GM12878 (cell line): ENCODE data around the gene EDNRA. TPM values are rescaled to one million over a fixed set of nuclear protein-coding genes. Genes with fewer than 3 reads are reported as not detected.

Source experiments
- ATAC-seq: fragments of 200-7000 bp; cut with Tn5 transposase; 3 replicates; pipeline ENCODE4 v1.9.1; 2020; ENCODE audit warnings: mild to moderate bottlenecking, moderate library complexity
- BruUV-seq: library from RNA; stranded (reverse); fragments of 400-500 nt; replicated peaks from 2 replicates; lab custom pipeline; 2021; lab: Mats Ljungman, UMichigan
- CTCF ChIA-PET: fragments of 300-600 bp; sonication (Branson Sonifier 250); formaldehyde crosslinking; extraction: SDS; loops from one replicate; lab custom pipeline; 2021; ENCODE audit warnings: inconsistent platforms; lab: Yijun Ruan, JAX
- POLR2A ChIA-PET: fragments of 350-600 bp; formaldehyde crosslinking; extraction: SDS; loops from one replicate; lab custom pipeline; 2021; ENCODE audit warnings: inconsistent platforms; lab: Charles Lee
- RAD21 ChIA-PET: fragments of 300-600 bp; sonication (Branson Sonifier 250); formaldehyde crosslinking; loops from one replicate; lab custom pipeline; 2023; ENCODE audit warnings: antibody characterized with exemption; ENCODE audit not compliant: unreplicated experiment; lab: Charles Lee
- SMC1A ChIA-PET: fragments of 300-600 bp; sonication (Branson Sonifier 250); formaldehyde crosslinking; loops from one replicate; lab custom pipeline; 2023; ENCODE audit not compliant: unreplicated experiment, uncharacterized antibody; lab: Charles Lee
- DNase-seq: peaks from one replicate; pipeline ENCODE4 v3.0.0-alpha.2; 2011; ENCODE audit warnings: low read depth, low spot score
- FAIRE-seq: peaks from 3 replicates; lab custom pipeline; 2011; peaks lifted over from hg19 to GRCh38; lab: Jason Lieb, UNC
- H2AFZ ChIP-seq: 2 replicates; pipeline ENCODE4 v1.6.0; 2011; ENCODE audit warnings: low read depth, low read length, control low read depth; ENCODE audit not compliant: control insufficient read depth
- H3K27ac ChIP-seq: 2 replicates; pipeline ENCODE4 v1.5.1; 2011; ENCODE audit warnings: control low read depth; ENCODE audit not compliant: control insufficient read depth, insufficient read depth
- H3K27me3 ChIP-seq, 2 experiments: replicated peaks in 1 of 2; 2 replicates each; pipeline versions ENCODE4 v1.6.0 to v1.6.1; 2011; ENCODE audit warnings: low read length in 1 of 2; ENCODE audit not compliant: control insufficient read depth in 2 of 2, insufficient read depth in 2 of 2
- H3K36me3 ChIP-seq, 2 experiments: 2 replicates each; pipeline ENCODE4 v1.5.1; 2011; ENCODE audit warnings: low read length in 1 of 2; ENCODE audit not compliant: control insufficient read depth in 2 of 2, insufficient read depth in 2 of 2
- H3K4me1 ChIP-seq: 2 replicates; pipeline ENCODE4 v1.6.1; 2011; ENCODE audit warnings: mild to moderate bottlenecking, low read length, moderate library complexity, mixed read lengths; ENCODE audit not compliant: control insufficient read depth, insufficient read depth
- H3K4me2 ChIP-seq: 2 replicates; pipeline ENCODE4 v1.6.0; 2011; ENCODE audit warnings: control low read depth; ENCODE audit not compliant: control insufficient read depth, insufficient read depth
- H3K4me3 ChIP-seq: fragments of 200-600 bp; sonication (generic); 2 replicates; pipeline ENCODE4 v1.5.1; 2016
- H3K79me2 ChIP-seq: 2 replicates; pipeline ENCODE4 v1.6.0; 2011; ENCODE audit warnings: low read length; ENCODE audit not compliant: control insufficient read depth, insufficient read depth
- H3K9ac ChIP-seq: 2 replicates; pipeline ENCODE4 v1.8.0; 2011; ENCODE audit warnings: low read length, control low read depth, mixed read lengths; ENCODE audit not compliant: control insufficient read depth, insufficient read depth
- H3K9me3 ChIP-seq: replicated peaks from 3 replicates; pipeline ENCODE4 v1.5.1; 2011; ENCODE audit warnings: mild to moderate bottlenecking, low read length; ENCODE audit not compliant: control insufficient read depth, insufficient read depth
- H4K20me1 ChIP-seq: 2 replicates; pipeline ENCODE4 v1.6.0; 2011; ENCODE audit not compliant: control insufficient read depth, insufficient read depth
- EP300 ChIP-seq, 2 experiments: fragments of 150-350 bp in 1 of 2; IDR thresholded peaks; 2 replicates each; pipeline ENCODE4 v1.6.1; 2011 to 2012; ENCODE audit warnings: low read depth in 2 of 2, low read length in 2 of 2, borderline replicate concordance in 1 of 2, improper control_type of control experiment in 1 of 2, inconsistent platforms in 1 of 2; ENCODE audit not compliant: control insufficient read depth in 1 of 2
- FOS ChIP-seq: IDR thresholded peaks from 3 replicates; pipeline ENCODE4 v1.6.1; 2011; ENCODE audit warnings: borderline replicate concordance; ENCODE audit not compliant: insufficient read length; ENCODE audit errors: extremely low read depth
- FOXK2 ChIP-seq: fragments of 450-650 bp; IDR thresholded peaks from 2 replicates; pipeline ENCODE4 v1.6.1; 2017; ENCODE audit warnings: mild to moderate bottlenecking, moderate library complexity
- HDAC6 ChIP-seq: fragments of 200-600 bp; sonication (generic); IDR thresholded peaks from one replicate; pipeline ENCODE4 v1.8.0; 2017; ENCODE audit warnings: antibody characterized with exemption; ENCODE audit not compliant: unreplicated experiment
- IKZF2 ChIP-seq, 2 experiments: fragments of 450-650 bp; IDR thresholded peaks; 2 replicates each; pipeline ENCODE4 v1.6.1; 2017; ENCODE audit warnings: mild to moderate bottlenecking in 2 of 2, moderate library complexity in 2 of 2
- MEF2A ChIP-seq: IDR thresholded peaks from 2 replicates; pipeline ENCODE4 v1.6.1; 2011; ENCODE audit warnings: low read depth, mild to moderate bottlenecking, low read length, moderate library complexity; ENCODE audit not compliant: insufficient read depth
- NR2C1 ChIP-seq: fragments of 450-650 bp; IDR thresholded peaks from 2 replicates; pipeline ENCODE4 v1.6.1; 2017; ENCODE audit warnings: antibody characterized with exemption, mild to moderate bottlenecking, moderate library complexity
- ZNF207 ChIP-seq: fragments of 450-650 bp; IDR thresholded peaks from 2 replicates; pipeline ENCODE4 v1.6.1; 2014; ENCODE audit warnings: antibody characterized with exemption, mild to moderate bottlenecking, borderline replicate concordance
- ZNF217 ChIP-seq: fragments of 450-650 bp; IDR thresholded peaks from 2 replicates; pipeline ENCODE4 v1.6.1; 2017; ENCODE audit warnings: antibody characterized with exemption, mild to moderate bottlenecking
- WGBS: methylation state at CpG from one replicate; pipeline ENCODE4 v1.1.6; 2016; ENCODE audit warnings: low lambda C conversion rate; ENCODE audit not compliant: insufficient replicate concordance, insufficient coverage; ENCODE audit errors: missing lambda C conversion rate; 5-methylcytosine and 5-hydroxymethylcytosine counted together
- in situ Hi-C: fragments of 300-500 bp; cut with MboI; formaldehyde crosslinking; loops from 9 replicates; pipeline ENCODE4 v1.14.3; 2018; ENCODE audit warnings: mixed read lengths
- intact Hi-C: fragments of 100-400 bp; cut with micrococcal nuclease; formaldehyde crosslinking; loops from one replicate; pipeline ENCODE4 v1.14.2; 2022; ENCODE audit not compliant: unreplicated experiment
- polyA plus RNA-seq, 11 experiments: library from polyadenylated mRNA; depleted of rRNA in 4 of 11; unstranded in 6 of 11; stranded (reverse) in 5 of 11; fragments of >200 nt; fragmentation: Nextera tagmentation in 4 of 11; fragmentation: Illumina TruSeq in 1 of 11; extraction: Ambion mirVana in 4 of 11; extraction: Trizol in 1 of 11; gene quantifications; 1 replicate in 1 of 11; 2 replicates in 10 of 11; pipeline versions ENCODE4 v1.2.1 to v1.2.3, GENCODE V29; 2011 to 2016; ENCODE audit warnings: inconsistent platforms in 2 of 11, missing spikeins in 2 of 11, low read depth in 1 of 11
- total RNA-seq, 4 experiments: library from RNA; depleted of rRNA in 3 of 4; stranded (reverse); fragments of >200 nt in 3 of 4; fragmentation: Illumina TruSeq in 1 of 4; extraction: Trizol in 1 of 4; gene quantifications; 2 replicates each; pipeline versions ENCODE4 v1.2.1 to v1.2.3, GENCODE V29; 2013 to 2021
- TF ChIP-seq, protein P1 (sequence below): IDR thresholded peaks from 2 replicates; pipeline ENCODE4 v1.6.1; 2012; ENCODE audit warnings: low read depth, low read length, improper control_type of control experiment
- TF ChIP-seq, protein P2 (sequence below): fragments of 450-650 bp; IDR thresholded peaks from 2 replicates; pipeline ENCODE4 v1.6.1; 2017; ENCODE audit warnings: mild to moderate bottlenecking
- TF ChIP-seq, protein P3 (sequence below): IDR thresholded peaks from 2 replicates; pipeline ENCODE4 v1.6.1; 2012; ENCODE audit warnings: low read depth, low read length, improper control_type of control experiment

Gene EDNRA
- total and polyA plus RNA-seq, 10 of the 15 experiments (the other 5 are each of a cell fraction or from before 2014, with no cell fraction given): 0.01 to 0.32 (median 0.13) TPM

DNA sequence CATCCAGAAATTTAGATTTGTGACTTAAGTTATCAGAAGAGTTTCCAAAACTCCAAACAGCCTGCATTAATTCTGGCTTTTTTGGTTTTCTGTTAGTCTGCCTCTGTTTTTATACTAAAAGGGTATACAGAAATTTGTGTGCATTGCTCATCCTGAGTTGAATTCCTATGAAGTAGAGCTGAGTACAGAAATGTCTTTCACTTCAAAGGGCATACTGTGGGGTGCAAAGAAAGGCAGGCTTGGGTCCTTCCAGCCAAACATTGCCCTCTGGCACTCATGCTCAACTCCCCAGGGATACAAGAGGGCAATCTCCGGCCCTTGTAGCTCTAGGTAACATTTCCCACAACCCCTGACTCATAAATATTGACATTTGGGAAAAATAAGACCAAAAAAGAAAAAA, 108.7 kb downstream of the EDNRA start:
- no peaks in the 10 kb centered on the region for H3K36me3 ChIP-seq
- no peak overlapping the region for H3K4me2 ChIP-seq
- CTCF ChIA-PET: interaction anchor here (0.6 to 6.2 kb wide), 38 partner anchors 8 to 1246 kb away, joined by 3 to 93 read pairs (median 4); partner anchors contain the start of gene TMEM184C
- RAD21 ChIA-PET: interaction anchor here (0.8 to 2.7 kb wide), 13 partner anchors 9 to 571 kb away, joined by 3 to 49 read pairs (median 4); partner anchors contain the start of gene TMEM184C
- 48% methylated on average over 1 of the region's 1 CpG for whole genome bisulfite sequencing
- H3K9me3 ChIP-seq: peaks cover 4% of the 10 kb centered on the region; the same call in 1 of the 3 replicates
- intact Hi-C loops (no loop called here), in situ Hi-C loops (loop anchor here (5.0 kb wide), 1 partner anchor 72 kb away; no protein-coding TSS in a partner anchor)
- no peak overlapping the region for H3K27ac ChIP-seq
- SMC1A ChIA-PET: interaction anchor here (0.6 to 3.8 kb wide), 24 partner anchors 9 to 1069 kb away, joined by 3 to 47 read pairs (median 4); partner anchors contain the start of gene TMEM184C
- peaks cover 7% of the 10 kb centered on the region; the same call in 1 of the 2 replicates for H3K4me1 ChIP-seq
- FAIRE-seq (no peak), DNase-seq (no peak), ATAC-seq (no peak)
- H4K20me1 ChIP-seq: no peaks in the 10 kb centered on the region
- BruUV-seq: no TSS peak
- H3K9ac ChIP-seq: no peak overlapping the region
- H2AFZ ChIP-seq: no peak overlapping the region
- no peaks in the 10 kb centered on the region for H3K79me2 ChIP-seq
- no peak for TF ChIP-seq MEF2A
- TF ChIP-seq NR2C1: no peak
- TF ChIP-seq, protein P1, sequence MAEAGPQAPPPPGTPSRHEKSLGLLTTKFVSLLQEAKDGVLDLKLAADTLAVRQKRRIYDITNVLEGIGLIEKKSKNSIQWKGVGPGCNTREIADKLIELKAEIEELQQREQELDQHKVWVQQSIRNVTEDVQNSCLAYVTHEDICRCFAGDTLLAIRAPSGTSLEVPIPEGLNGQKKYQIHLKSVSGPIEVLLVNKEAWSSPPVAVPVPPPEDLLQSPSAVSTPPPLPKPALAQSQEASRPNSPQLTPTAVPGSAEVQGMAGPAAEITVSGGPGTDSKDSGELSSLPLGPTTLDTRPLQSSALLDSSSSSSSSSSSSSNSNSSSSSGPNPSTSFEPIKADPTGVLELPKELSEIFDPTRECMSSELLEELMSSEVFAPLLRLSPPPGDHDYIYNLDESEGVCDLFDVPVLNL: no peak
- no peak for TF ChIP-seq FOXK2
- no peak for TF ChIP-seq ZNF207
- TF ChIP-seq, protein P2, sequence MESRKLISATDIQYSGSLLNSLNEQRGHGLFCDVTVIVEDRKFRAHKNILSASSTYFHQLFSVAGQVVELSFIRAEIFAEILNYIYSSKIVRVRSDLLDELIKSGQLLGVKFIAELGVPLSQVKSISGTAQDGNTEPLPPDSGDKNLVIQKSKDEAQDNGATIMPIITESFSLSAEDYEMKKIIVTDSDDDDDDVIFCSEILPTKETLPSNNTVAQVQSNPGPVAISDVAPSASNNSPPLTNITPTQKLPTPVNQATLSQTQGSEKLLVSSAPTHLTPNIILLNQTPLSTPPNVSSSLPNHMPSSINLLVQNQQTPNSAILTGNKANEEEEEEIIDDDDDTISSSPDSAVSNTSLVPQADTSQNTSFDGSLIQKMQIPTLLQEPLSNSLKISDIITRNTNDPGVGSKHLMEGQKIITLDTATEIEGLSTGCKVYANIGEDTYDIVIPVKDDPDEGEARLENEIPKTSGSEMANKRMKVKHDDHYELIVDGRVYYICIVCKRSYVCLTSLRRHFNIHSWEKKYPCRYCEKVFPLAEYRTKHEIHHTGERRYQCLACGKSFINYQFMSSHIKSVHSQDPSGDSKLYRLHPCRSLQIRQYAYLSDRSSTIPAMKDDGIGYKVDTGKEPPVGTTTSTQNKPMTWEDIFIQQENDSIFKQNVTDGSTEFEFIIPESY: no peak
- TF ChIP-seq IKZF2 (IDR thresholded peaks at IDR 0.05): no peak
- no peak for TF ChIP-seq ZNF217
- TF ChIP-seq, protein P3, sequence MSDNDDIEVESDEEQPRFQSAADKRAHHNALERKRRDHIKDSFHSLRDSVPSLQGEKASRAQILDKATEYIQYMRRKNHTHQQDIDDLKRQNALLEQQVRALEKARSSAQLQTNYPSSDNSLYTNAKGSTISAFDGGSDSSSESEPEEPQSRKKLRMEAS: no peak
- no peak for TF ChIP-seq HDAC6
- no peak for TF ChIP-seq FOS
- no peak for TF ChIP-seq EP300 (IDR thresholded peaks at IDR 0.05; ENCODE audit: borderline replicate concordance in 1 of 2, control insufficient read depth in 1 of 2, low read depth in 2 of 2, low read length in 2 of 2)
- TF ChIP-seq, all 136 proteins: peak for 0
- Histone ChIP-seq H3K4me3 (no peak overlapping the region), H3K27me3 (no peaks in the 10 kb centered on the region)
- POLR2A ChIA-PET: no interaction called here
